GM18520 (cell line): ENCODE data around the gene NEK11.
"Not testable (repeated sequence)": the region's sequence is repeated elsewhere in the genome, so short reads cannot be mapped to it uniquely, and the experiment has no call there.

Experiments
- ATAC-seq: cut with Tn5 transposase; IDR thresholded peaks from one replicate; pipeline ENCODE4 v1.9.1; 2021; ENCODE audit not compliant: unreplicated experiment

Gene NEK11

GRCh38 chr3:131042271-131042985, 15.8 kb downstream of the NEK11 start:
- not testable (repeated sequence) for ATAC-seq

- ATAC-seq = no peak
Observed at GRCh38 chr3:131047582-131047981, 20.9 kb downstream of the NEK11 start.

- ATAC-seq = no peak
Observed at GRCh38 chr3:131048030-131048429, 21.4 kb downstream of the NEK11 start.

GRCh38 chr3:131050001-131050400, 23.3 kb downstream of the NEK11 start:
- no peak for ATAC-seq

- ATAC-seq = no peak
Observed at GRCh38 chr3:131053043-131053859, 26.6 kb downstream of the NEK11 start.

- ATAC-seq = no peak
Observed at GRCh38 chr3:131067983-131068382, 41.3 kb downstream of the NEK11 start.

- no peak for ATAC-seq
Observed at GRCh38 chr3:131072099-131072559, 45.5 kb downstream of the NEK11 start.

GRCh38 chr3:131072845-131073244, 46.2 kb downstream of the NEK11 start:
- ATAC-seq = no peak

GRCh38 chr3:131075632-131076328, 49.1 kb downstream of the NEK11 start:
- no peak for ATAC-seq

- ATAC-seq = no peak
Observed at GRCh38 chr3:131077904-131078303, 51.2 kb downstream of the NEK11 start.

- no peak for ATAC-seq
Observed at GRCh38 chr3:131079086-131079485, 52.4 kb downstream of the NEK11 start.

- no peak for ATAC-seq
Observed at GRCh38 chr3:131081224-131081623, 54.5 kb downstream of the NEK11 start.

- no peak for ATAC-seq
Observed at GRCh38 chr3:131082246-131082645, 55.6 kb downstream of the NEK11 start.

GRCh38 chr3:131082871-131083863, 56.5 kb downstream of the NEK11 start:
- ATAC-seq = no peak

GRCh38 chr3:131091768-131092167, 65.1 kb downstream of the NEK11 start:
- no peak for ATAC-seq

- no peak for ATAC-seq
Observed at GRCh38 chr3:131107637-131108433, 81.2 kb downstream of the NEK11 start.

GRCh38 chr3:131109156-131109555, 82.5 kb downstream of the NEK11 start:
- ATAC-seq = no peak

- ATAC-seq = no peak
Observed at GRCh38 chr3:131110087-131110486, 83.4 kb downstream of the NEK11 start.

GRCh38 chr3:131114256-131114655, 87.6 kb downstream of the NEK11 start:
- ATAC-seq = no peak

GRCh38 chr3:131125684-131126083, 99.0 kb downstream of the NEK11 start:
- ATAC-seq = no peak
